DMS 273 (cell line): ENCODE results near the gene DOCK10.
A peak's percentile ranks its signal among the peaks of the same experiment; 100 is the strongest.

Experiments used
- DNase-seq: peaks from one replicate; lab custom pipeline; 2025; ENCODE audit not compliant: unreplicated experiment; lab: John Stamatoyannopoulos, UW

Gene DOCK10

DNA sequence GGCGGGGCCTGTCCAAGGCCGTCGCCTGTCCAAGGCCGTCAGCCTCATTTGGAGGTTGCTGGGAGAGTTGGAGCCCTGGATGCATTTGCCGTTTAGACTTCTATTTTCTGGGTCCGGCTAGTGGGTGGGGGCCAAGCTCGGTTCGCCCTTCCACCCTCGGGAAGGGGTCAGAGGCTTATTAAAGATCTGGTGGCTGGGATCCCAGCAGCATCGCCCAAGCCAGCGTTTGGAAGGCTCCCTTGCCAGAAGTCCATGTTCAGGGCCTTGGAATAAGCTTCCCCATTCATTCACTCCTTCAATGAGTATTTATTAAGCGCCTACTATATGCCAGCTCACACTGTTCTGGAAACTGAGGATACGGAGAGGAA is 516 bp upstream of the DOCK10 start:
- DNase-seq = no peak

DNA sequence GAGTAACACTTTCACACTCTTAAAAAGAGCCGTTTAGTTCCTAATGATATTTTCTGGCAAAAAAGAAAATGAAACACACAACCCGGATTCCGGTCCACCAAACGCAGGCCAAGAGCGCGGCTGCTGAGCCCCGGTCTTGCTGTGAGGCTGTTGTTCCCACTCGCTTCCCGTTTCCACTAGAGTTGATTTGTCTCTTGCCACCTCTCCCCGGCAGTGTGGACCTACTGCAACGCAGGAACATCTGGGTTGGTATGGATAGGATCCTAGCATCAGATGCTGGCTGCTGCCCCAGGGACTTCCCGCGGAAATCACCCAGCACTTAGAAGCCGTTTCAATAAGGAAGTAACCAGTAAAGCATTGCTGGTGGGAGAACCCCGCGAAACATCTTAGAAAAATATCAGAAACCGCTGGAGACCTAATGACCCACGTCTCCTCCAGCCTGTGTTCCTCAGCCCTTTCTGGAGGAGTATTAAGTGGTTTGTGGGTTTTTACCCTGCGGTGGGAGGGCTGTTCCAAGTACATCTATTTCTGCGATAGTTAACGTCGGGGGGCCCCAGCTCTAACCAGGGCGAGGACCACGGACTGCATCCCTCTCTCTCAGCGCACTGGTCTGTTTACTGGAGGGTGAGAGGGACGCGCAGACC is 939 bp downstream of the DOCK10 start:
- DNase-seq = peak; percentile 36

DNA sequence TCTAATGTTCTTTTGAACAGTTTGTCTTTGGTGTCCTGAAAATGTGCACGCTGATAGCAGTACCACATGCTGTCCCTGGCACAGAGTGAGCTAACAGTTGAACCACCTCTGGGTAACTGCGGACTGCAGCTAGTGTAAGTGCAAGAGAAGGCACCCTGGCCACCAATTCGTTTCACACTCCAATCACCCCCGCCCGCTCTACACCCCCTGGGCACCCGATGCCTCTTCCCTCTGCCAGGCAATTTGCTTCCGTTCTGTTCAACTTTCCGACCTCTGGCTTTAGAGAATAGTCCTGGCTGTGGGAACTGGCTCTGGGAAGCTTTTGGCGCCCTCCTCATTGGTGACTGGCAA is 1.4 kb downstream of the DOCK10 start:
- peak; percentile 34 for DNase-seq

DNA sequence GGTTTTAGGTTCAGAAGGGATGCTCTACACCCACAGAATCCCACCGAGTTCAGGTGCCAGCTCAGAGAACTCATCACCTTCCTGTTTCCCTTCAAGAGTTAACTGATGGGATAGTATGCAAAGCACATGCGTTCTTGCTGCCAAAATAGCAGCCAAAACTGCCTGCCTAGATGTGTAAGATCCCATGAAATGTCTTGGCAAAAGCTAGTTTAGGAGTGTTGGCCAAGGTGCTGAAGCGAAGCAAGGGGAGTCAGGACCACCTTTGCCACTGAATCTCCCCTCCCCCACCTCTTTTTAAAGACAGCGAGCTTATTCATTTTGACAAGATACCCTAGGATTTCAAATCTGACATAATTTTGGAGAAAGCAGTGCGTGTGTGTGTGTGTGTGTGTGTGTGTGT is 2.1 kb downstream of the DOCK10 start:
- DNase-seq = no peak

DNA sequence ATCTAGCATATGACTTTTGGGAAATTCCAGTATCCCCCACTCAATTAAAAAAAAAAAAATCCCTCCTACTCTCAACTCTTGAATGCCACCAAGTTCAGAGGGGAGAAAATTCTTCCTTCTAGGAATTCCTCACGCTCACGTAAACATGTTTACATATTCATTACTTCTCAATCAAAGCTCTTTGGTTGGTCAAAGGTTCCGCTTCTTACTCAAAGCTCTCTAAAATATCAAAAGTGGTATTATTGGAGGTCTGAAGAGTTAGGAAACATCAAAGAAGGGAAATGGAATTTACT is 4.1 kb downstream of the DOCK10 start:
- DNase-seq = no peak

DNA sequence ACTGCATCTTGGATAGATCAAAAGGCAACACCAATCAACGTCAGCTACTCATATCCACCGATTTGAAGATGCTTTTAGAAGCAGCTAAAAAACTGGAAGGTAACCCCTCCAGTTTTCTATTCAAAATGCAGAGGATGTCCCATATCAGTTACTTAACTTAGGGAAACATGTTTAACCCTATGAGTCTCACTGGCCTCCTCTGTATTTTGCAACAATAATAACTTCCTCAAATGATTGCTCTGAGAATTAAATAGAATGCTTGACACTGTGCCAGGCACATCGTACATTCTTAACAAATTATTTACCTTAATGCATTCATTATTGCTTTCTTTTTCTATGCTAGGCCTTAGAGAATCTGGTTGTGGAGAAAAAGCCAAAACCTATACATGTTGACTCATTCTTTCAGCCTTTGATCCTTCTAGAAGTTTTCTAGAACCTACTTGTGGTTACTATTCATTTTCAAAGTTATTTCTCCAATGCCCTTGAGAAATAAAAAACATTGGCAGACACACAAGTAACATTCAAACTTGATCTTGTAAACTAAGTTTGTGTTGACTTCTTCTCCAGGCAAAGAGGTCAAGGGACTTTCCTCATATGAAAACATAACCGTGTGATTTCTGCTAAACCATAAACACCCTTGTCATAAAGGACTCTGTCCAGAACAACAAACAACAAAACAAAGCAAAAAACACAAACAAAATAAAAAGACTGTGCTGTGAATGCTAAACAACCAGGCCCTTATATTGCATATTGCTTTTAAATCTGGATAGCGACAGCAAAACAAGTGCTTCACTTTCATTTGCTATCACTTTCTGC is 4.6 kb downstream of the DOCK10 start:
- no peak for DNase-seq

DNA sequence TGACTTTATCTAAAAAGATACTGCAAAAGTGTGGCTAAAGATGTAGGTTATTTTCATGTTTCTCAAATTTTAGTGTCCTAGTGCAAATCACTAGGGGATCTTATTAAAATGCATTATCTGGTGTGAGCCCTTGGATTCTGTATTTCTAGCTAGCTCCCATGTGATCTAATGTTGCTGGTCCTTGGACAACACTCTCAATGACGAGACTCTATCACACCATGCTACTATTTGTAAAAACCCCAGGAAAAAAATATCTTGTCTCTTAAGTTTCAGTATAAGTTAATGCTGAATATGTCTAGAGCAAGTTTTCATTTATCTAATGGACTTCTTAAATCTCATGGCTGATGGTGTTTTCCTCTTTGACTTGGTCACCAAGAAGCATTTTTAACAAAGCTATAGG is 5.8 kb downstream of the DOCK10 start:
- no peak for DNase-seq

DNA sequence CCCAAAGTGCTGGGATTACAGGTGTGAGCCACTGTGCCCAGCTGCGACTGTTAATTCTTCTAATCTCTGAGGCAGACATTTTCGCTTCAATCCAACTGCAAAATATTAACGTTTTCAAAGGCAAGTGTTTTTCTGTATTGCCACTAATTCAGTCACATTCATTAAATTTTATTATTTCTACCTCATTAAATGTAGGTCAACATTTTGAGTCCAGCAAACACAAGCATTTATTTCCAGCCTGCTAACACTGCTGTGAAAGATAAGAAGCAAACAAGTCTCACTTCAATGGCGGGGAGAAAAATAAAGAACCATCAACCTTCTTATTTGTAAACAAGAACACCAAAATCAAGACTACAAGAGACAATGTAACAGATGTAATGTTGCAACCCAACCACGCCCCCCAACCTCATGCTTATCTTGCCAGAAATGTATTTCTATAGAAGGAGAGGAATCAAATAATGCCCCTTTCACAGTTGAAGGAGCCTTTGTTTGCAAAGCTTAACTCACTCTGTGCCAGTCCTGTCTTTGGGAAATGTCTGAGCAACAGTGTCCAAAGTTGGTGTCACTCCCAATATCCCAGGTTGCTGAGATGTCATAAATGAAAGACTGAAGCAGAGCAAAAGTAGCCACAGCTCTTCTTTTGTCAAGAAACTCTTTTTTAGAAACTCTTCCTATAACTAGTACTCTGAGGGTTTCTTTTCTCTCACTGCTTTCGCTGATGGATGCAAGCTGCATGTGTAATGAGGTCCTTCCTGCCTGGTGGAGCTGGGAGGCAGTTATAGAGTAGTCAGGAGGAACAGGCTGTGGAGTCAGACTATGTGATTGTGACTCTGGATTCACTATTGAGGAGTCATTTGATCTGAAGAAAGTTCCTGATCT is 8.6 kb downstream of the DOCK10 start:
- DNase-seq = no peak

DNA sequence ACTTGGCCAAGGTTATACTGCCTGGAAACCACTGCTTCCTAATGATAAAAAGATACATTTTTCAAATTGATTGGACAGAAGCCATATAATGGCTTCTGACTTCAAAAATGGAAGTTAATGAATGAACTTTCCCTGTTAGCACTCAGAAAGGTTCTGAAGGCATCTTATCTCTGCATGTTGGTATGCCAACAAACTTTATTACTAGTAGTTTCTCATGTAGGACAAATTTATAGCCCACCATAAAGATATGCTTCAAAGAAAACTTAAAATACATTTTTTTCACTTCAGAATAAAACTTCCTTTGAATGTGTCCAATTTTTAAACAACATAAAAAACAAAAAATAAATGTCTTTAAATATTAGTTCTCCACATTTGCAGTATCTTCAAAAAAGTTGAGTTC is 10.0 kb downstream of the DOCK10 start:
- no peak for DNase-seq

DNA sequence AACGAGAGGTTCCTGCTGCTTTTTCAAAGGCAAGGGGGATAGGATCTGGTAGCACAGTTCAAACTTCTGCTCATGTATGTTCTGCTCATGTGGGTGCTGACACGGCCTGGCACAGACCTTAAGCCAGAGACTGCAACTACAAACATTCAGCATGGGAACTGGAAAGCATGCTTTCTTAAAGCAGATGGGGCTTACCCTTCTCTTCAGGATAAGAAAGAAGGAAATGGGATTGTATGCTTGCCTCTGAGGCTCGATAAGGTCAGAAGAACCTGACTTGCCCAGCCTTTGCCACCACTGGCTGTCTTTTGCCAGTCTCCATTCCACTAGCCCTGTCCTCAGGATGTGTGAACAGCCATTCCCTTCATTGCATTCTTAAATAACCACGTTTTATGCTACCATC is 10.7 kb downstream of the DOCK10 start:
- no peak for DNase-seq

DNA sequence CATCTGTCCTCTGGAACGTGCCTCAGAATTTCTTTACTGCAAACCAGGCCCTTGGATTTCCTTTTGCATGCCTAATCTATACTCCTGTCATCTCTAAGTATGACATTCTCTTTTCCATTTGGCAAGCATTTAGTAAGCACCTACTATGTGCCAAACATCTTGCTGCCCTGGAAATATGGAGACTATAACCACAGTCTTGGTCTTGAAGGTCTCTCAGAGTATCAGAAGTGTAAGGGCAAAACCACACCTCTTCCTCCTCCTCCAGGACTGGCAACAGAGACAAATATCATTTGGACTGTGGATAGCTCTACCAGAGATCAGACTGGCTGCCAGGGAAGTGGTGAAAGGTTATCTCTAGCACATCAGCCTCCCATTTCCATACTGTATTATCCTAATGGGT is 11.4 kb downstream of the DOCK10 start:
- no peak for DNase-seq

DNA sequence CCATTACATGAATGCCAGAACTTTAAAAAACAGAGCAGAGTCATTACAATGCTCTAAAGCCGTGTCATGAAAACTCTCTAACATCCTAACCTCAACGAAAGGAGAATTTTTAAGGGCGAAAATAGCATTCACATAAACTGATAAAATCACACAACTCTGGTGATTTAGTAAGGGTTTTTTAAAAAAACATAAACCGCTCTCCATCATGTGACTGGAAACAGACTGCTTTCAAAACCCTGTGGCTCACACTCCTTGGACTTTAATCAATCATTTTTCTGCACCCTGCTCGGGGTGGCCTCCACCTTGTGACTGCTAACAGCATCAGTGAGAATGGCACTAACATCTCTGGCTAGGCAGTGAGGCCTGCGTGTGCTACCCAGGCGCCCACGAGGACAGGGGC is 12.1 kb downstream of the DOCK10 start:
- no peak for DNase-seq

DNA sequence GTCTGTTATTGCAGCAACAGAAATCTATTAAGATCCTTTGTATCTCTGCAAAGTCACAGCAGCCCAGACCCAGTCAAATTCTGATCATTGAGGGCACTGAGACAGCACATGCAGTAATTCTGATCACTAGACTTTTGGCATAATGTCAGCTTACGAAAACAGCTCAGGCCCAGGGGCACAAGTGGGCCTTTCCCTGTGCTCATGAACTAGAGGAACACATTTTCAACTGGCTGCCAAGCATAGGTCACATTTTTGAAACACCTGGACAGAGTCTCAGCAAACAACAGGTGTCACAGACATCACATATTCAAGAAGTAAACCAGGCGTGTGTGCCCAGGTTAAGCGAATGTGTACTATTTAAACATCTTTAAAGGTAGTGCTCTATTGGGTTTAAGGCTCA is 13.7 kb downstream of the DOCK10 start:
- DNase-seq = no peak

DNA sequence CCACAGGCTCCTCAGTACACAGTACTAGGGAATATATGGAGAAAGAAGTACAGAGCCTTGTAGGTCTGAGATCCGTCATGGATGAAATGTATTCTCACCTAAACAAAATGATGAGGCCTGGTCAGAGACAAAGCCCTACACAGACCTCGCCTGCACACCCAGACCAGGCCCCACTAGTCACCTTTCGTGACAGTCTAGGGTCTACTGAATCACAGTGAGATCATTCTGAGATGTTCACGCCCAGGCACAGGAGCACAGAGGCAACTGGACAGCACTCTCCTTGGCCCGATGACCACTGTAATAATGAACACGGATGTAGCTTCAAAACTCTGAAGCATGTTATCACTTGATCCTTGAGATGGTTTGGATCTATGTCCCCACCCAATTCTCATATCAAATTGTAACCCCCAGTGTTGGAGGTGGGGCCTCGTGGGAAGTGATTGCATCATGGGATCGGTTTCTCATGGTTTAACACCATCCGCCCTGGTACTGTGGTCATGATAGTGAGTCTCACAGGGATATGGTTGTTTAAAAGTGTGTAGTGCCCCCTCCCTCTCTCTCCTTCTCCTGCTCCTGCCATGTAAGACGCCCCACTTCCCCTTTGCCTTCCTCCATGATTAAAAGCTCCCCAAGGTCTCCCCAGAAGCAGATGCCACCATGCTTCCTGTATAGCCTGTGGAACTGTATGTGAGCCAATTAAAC is 15.1 kb downstream of the DOCK10 start:
- DNase-seq = no peak

DNA sequence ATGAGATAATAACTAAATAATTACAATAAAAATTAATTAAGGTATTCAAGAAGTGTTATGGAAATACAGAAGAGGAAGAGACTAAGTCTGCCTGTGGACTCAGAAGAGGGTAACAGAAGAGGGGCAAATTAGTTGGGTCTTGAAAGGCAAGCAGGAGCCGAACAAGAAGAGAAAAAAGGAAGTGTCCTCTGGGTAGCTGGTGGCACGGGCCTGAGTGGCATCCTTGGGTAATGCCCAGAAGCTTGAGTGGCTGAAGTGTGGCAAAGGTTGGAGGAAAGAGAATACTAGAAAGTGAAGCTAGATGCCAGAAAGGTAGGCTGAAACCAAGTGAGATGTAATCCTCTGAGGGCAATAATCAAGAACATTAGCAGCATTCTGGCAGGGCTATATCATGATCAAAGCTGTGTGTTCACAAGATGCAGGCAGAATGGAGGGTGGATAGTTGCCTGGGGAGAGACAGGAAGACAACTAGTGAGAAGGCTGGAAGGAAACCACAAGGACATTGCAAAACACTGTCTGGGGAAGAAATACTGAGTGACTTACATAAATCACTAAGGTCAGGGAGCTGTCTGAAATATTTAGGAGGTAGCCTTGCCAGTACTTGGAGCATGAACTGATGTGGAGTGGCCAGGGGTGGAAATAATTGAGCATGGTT is 16.2 kb downstream of the DOCK10 start:
- DNase-seq = no peak

DNA sequence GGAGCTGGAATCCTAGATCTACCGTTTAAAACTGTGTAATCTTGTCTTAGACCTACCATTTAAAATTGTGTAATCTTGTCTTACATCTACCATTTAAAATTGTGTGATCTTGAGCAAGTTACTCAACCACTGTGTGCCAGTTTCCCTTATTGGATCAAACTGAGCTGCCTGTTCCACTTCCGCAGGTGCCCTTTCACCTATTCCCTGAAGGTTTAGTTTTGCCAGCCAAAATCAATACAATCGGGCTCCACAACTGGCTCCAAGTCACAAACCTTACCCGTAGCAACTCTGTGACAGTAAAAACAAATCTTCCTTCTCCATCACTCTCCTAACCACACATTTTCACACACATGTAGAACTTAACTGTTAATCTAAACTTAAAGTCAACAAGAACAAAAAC is 20.1 kb downstream of the DOCK10 start:
- DNase-seq = no peak

DNA sequence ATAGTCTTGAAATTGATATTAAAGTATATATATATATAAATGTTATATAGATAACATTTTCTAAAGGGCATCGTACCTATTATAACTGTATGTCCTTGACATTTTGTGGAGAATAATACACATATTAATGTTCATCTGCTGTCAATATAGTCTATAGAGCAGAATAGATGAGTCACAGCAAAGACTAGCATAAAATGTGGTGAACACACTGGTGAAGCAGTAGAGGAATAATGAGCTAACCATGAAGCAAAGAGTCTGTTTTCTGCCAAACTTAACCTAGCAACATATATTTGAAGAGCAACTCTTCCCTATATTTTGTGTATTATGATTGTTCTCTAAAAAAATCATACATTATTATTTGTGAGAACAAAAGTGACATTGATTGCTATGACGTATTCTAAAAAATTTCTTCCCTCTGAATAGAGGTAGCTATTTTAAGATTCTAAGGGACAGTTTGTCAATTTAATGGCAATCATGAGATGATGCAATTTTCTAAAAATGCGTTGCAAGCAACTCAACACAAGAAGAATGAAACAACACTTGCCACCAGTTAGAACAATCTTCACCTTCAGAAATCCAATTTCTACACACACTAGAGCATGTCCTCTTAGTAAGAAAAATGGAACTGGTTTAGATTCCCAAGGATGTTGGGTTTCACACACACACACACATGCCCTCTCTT is 22.0 kb downstream of the DOCK10 start:
- DNase-seq = no peak

DNA sequence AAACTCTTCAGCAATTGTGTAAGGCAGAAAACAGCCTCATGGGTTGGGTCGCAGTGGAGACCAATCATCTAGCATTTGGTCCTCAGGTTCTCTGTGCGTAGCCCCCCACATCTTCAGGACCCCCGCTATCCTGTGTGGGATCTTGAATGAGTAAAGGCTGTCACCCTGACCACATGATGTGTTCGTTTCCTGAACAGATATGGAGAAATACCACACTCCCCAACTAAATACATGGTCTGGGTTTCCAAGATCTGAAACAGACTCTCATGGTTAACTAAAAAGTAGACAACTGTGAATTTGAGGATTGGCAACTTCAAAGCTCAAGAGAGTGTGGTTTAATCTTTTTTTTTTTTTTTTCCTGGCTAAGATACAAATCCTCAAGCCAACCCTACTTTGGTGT is 23.2 kb downstream of the DOCK10 start:
- DNase-seq = no peak

DNA sequence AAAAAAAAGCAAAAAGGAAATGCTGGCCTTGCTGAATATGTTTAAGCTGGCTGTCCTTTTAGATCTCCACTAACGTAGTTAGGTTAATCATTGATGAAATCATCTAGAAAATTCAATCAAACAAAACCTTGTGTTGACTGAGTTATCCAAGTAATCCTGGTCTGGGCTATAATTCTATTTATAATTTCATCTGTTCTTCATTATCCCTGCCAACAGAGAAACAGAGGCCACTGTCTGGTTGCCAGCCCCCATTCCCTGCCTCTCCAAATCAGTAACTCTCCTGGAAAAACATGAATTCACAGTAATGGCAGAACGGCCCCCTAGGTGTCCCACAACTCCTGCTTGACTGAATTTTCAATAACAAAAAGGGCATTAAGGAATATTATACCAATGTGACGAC is 24.6 kb downstream of the DOCK10 start:
- DNase-seq = no peak

DNA sequence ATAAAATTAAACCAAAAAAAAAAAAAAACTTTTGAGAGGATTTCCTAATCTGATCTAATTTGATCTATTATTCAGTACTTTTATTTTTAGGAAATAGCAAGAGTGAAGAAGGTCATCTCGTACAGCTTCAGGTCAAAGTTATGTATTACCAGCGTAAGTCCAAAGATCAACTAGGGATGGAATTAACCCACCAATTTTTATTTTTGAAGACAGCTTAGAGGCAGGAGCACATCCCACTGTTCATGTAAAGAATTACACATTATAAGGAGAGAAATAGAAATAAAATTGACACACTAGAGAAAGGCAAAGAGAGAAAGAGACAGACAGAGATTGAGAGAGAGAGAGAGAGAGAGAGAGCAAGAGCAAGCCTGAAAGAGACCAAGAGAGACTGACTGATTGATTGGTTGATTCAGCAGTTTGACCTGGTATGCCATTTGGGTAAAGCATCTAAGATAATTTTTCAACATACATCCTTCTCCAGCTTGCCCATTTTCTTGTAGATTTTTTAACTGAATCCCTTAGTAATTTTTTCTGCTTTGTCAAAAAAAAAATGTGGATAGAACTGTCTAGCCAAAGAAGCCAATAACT is 25.1 kb downstream of the DOCK10 start:
- no peak for DNase-seq
